CD4-positive, alpha-beta T cell treated with Interleukin-4 for 4 hours (primary cell): ENCODE data around the gene TAF1.
"Not testable (repeated sequence)": the region's sequence is repeated elsewhere in the genome, so short reads cannot be mapped to it uniquely, and the experiment has no call there.

Experiments used
- DNase-seq: peaks from one replicate; pipeline ENCODE4 v3.0.0-alpha.2; 2020

TAF1 gene, protein sequence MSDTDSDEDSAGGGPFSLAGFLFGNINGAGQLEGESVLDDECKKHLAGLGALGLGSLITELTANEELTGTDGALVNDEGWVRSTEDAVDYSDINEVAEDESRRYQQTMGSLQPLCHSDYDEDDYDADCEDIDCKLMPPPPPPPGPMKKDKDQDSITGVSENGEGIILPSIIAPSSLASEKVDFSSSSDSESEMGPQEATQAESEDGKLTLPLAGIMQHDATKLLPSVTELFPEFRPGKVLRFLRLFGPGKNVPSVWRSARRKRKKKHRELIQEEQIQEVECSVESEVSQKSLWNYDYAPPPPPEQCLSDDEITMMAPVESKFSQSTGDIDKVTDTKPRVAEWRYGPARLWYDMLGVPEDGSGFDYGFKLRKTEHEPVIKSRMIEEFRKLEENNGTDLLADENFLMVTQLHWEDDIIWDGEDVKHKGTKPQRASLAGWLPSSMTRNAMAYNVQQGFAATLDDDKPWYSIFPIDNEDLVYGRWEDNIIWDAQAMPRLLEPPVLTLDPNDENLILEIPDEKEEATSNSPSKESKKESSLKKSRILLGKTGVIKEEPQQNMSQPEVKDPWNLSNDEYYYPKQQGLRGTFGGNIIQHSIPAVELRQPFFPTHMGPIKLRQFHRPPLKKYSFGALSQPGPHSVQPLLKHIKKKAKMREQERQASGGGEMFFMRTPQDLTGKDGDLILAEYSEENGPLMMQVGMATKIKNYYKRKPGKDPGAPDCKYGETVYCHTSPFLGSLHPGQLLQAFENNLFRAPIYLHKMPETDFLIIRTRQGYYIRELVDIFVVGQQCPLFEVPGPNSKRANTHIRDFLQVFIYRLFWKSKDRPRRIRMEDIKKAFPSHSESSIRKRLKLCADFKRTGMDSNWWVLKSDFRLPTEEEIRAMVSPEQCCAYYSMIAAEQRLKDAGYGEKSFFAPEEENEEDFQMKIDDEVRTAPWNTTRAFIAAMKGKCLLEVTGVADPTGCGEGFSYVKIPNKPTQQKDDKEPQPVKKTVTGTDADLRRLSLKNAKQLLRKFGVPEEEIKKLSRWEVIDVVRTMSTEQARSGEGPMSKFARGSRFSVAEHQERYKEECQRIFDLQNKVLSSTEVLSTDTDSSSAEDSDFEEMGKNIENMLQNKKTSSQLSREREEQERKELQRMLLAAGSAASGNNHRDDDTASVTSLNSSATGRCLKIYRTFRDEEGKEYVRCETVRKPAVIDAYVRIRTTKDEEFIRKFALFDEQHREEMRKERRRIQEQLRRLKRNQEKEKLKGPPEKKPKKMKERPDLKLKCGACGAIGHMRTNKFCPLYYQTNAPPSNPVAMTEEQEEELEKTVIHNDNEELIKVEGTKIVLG (N-terminal part only)

DNA sequence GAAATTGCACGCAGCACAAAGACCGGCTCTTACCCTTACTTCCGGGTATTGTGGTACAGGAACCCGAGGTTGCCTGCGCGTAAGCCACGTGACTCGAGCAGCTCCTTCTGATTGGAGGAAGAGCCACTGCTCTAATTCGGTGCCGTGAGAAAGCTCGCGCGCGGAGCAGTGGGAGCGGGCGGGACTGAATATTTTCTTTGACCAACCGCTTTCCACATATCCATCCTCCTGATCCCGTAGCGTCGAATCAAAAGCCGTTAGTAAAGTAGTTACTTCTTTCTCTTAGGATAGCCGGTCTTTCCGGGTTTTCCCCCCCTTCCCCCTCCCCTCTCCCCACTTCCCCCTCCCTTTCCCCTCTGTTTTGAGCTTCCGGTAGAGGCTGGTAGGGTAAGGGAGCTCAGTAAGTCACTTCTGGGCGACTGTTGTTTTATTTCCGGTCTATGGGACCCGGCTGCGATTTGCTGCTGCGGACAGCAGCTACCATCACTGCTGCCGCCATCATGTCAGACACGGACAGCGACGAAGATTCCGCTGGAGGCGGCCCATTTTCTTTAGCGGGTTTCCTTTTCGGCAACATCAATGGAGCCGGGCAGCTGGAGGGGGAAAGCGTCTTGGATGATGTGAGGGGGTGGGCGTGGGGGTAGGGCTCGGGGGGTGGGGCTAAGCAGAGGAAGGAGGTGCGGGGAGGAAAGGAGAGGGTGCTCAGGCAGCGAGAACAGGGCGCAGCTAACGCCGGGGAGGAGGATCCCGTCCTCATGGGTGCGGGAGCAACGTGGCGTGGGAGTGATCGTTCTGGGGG, at the start of gene TAF1:
TAF1 (plus strand) TSS at position 483 of the 799 bp plus-strand sequence; CDS start at position 501, 18 bp downstream.
- DNase-seq: peak; percentile 96

DNA sequence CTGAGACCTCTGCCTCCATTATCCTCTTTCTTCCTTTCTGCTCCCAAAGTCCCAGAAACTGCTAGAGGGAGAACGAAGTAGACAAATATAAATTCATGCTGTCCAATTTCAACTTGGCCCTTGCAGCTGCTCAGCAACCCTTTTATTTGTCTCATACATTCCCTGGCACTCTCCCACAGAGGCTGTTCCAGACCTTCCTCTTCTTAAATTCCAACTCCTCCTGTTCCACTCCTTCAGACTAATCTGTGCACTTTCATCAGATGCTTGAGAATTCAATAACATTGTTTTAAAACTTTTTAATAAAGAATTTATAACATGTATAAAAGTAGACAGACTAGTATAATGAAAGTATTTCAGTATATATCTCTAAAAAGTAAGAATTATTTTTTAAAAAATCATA, 49.2 kb upstream of the TAF1 start:
- DNase-seq: not testable (repeated sequence)

DNA sequence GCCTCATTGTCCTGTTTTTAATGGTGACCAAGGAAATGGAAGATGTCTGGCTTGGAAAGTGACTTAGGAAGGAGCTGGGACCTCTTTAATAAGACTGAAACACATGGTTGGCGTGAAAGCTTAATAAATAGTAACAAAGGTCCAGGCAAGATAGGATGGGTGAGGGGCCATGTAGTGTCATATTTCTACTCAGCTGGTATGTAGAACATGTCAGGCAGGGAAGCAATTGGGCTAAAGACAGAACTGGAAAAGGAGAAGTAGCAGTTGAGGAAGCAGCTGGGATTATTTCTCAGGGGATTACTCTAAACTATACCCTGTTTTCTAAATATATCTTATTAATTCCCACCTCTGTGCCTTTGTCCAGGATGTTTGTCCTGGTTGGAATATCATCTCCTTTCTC, 46.0 kb upstream of the TAF1 start:
- DNase-seq: no peak

DNA sequence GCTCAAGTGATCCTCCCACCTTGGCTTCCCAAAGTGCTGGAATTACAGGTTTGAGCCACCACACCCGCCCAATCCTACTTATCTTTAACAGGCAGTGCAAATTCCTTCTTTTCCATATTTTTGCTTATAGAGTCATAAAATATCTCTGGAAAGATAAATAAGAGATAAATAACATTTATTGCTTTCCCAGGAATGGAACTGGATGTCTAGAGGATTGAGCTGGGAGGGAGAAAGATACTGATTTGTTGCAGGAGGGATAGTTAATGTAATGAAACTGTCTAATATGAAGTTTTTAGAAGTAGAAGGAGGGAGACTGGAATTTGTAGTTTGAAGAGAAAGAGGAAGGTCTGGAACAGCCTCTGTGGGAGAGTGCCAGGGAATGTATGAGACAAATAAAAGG, 44.4 kb upstream of the TAF1 start:
- no peak for DNase-seq

DNA sequence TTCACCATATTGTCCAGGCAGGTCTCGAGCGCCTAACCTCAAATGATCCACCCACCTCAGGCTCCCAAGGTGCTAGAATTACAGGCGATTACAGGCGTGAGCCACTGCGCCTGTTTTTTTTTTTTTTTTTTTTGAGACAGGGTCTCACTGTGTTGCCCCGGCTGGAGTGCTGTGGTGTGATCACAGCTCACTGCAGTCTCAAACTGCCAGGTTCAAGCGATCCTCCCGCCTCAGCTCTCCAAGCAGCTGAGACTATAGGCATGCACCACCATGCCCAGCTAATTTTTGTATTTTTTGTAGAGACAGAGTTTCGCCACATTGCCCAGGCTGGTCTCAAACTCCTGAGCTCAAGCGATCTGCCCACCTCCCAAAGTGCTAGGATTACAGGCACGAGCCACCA, 41.7 kb upstream of the TAF1 start:
- not testable (repeated sequence) for DNase-seq

DNA sequence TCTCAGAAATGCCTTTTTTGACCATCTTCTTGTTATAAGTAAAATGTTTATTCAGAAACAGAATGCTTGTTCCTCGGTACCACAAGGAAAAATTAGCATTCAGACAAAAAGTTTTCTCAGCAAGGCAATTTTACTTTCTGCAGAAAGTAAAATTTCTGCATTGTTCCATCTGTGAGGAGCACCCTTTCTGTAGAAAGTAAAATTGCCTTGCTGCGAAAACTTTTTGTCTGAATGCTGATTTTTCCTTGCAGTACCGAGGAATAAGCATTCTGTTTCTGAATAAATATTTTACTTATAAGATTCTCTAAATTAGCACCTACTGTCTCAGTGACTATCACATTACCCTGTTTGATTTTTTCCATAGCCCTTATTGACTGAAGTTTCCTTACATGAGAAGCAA, 39.8 kb upstream of the TAF1 start:
- no peak for DNase-seq

DNA sequence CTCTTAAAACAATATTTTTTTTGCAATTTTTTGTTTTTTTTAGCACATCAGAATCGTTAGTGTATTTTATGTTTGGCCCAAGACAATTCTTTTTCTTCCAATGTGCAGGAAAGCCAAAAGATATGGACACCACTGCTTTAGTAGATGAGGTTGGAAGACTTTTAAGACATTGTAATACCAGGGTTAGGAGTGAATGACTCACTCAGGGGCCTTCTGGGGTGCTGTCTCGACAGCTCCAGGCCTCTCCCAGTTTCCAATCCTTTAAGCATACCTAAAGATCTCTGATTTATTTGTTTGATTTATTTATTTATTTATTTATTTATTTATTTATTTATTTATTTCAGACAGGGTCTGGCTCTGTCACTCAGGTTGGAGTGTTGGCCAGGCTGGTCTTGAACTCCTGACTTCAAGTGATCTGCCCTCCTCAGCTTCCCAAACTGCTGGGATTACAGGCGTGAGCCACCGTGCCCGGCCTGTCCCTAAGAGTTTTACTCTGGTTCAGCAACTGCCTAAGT, 16.9 kb upstream of the TAF1 start:
- DNase-seq: not testable (repeated sequence)

DNA sequence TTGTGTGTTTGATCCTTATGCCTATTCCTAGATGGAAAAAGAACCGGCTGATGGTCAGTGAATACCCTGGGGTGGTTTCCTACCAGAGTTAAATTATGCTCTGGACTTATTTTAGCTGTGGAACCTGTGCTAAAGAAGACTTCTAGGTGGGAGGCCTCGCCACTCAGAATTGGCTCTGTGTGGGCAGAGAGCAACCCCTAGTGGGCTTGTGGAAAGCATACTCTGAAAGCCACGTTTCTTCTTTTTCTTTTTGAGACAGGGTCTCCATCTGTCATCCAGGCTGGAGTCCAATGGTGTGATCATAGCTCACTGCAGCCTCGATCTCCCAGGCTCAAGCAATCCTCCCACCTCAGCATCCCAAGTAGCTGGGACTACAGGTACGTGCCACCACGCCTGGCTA, 16.3 kb upstream of the TAF1 start:
- not testable (repeated sequence) for DNase-seq

DNA sequence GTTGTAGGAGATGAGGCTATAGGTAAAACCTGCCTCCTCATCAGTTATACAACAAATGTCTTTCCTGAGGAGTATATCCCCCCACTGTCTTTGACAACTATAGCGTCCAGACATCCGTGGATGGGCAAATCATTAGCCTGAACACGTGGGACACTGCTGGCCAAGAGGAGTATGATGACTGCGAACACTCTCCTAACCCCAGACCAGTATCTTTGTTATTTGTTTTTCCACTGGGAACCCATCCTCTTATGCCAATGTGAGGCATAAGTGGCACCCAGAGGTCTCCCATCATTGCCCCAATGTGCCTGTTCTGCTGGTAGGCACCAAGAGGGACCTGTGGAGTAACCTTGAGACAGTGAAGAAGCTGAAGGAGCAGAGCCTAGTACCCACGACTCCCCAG, 13.7 kb upstream of the TAF1 start:
- DNase-seq: not testable (repeated sequence)

DNA sequence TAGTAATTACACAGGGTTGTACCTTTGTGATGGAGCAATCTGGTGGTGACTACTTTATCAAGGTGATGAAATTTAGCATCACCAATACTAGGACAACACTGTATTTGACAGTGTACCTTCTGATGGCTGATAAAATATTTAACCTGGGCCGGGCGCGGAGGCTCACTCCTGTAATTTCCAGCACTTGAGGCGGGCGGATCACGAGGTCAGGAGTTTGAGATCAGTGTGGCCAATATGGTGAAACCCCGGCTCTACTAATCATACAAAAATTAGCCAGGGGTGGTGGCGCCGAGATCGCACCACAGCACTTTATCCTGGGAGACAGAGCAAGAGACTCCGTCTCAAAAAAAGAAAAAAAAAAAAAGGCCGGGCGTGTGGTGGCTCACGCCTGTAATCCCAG, 1.9 kb upstream of the TAF1 start:
- no peak for DNase-seq

DNA sequence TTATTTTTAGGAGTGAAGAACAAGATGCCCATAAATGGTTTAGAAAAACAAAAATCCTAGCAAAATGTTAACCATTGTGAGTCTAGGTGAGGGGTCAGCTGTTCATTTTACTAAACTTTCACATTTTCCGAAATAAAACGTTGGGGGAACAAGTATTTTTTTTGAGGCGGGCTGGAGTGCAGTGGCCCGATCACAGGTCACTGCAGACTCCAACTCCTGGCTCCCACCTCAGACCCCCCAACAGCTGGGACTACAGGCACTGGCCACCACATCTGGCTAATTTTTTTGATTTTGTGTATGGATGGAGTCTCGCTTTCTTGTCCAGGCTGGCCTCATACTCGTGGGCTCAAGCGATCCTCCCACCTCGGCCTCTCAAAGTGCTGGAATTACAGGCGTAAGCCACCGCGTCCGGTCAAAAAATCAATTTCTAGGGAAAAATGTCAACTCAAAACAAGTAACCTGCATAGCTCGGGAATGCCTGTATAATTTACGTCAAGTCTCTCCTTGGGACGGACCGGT, 742 bp upstream of the TAF1 start:
- DNase-seq: no peak

DNA sequence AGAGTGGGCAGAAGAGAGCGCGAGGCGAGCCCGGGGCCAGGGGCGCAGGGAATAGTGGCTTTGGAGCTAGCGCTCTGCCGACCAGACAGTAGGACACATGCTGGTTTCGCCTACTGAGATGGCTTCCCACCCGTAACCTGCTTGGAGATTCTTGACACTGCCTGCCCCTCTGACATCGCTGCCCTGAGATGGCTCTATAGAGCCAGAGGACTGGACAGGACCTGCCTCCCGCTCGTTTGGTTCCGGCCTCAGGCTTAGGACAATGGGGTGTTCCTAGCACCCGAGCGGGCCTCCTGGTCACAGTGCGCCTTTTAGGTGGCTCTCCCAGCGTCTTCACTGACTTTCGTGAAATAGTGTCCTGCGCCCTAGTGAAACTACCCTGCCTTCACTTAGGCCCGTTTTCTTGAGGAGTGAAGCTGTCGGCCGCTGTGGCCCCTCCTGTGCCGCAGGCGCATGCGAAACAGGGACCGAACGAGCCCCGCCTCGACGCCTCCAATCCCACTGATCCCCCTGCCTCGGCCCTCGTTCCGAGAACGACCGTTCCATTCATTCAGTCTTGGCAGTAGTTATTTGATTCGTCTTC, 608 bp downstream of the TAF1 start:
- DNase-seq: peak; percentile 22

DNA sequence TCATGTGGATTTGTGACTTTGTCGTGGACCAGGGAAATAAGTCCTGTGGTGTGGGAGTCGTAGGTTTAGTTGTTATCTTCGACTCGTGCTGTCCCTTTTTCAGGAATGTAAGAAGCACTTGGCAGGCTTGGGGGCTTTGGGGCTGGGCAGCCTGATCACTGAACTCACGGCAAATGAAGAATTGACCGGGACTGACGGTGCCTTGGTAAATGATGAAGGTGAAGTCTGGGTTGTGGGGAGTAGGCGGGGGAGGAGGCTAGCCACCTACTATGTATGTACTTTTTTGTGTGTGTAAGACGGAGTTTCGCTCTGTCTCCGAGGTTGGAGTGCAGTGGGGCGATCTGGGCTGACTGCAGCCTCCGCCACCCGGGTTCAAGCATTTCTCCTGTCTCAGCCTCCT, 1.2 kb downstream of the TAF1 start:
- no peak for DNase-seq

DNA sequence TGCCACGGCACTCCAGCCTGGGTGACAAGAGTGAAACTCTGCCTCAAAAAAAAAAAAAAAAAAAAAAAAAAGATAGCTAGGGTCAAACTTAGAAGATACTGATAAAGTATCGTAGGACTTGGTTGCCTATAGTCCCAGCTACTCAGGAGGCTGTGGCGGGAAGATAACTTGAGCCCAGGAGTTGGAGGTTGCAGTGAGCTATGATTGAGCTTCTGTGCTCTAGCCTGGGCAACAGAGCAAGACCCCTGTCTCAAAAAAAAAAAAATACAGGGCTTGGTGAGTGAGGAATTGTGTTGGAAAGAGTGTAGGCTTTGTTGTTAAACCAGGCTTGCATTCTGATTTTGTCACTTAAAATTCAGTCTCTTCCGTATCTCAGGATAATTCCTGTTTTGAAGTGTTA, 6.2 kb downstream of the TAF1 start:
- no peak for DNase-seq

DNA sequence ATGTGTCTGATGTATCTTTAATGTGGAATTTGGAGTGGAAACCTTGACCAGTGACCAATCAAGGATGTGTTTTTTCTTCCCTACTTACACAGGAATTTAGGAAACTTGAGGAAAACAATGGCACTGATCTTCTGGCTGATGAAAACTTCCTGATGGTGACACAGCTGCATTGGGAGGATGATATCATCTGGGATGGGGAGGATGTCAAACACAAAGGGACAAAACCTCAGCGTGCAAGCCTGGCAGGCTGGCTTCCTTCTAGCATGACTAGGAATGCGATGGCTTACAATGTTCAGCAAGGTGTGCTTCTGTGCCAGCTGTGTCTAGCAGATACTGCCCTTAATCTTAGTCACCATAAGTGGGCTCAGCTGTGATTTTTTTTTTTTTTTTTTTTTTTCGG, 12.6 kb downstream of the TAF1 start:
- DNase-seq: no peak

DNA sequence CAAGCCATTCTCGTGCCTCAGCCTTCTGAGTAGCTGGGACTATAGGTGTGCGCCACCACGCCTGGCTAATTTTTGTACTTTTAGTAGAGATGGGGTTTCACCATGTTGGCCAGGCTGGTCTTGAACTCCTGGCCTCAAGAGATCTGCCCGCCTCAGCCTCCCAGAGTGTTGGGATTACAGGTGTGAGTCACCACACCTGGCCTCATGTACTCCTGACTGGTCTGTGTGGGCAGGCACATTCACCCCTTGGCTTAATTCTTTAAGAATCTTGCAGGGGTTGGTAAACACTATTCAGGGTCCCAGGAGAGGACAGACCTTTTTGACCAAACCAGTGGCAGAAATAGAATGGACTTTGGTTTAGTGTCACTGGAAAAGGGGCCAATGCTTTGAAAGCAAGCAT, 25.6 kb downstream of the TAF1 start:
- not testable (repeated sequence) for DNase-seq

DNA sequence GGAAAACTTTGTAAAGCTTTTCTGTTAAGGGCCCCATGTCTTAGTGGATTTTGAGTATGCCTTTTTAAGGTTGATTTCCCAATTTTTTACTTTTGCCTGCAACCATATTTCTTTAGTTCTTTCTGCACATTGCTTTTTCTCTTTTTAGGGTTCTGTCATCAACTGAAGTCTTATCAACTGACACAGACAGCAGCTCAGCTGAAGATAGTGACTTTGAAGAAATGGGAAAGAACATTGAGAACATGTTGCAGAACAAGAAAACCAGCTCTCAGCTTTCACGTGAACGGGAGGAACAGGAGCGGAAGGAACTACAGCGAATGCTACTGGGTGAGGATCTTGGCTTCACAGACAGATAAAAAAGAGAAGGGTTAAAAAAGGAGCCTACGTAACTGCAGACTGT, 27.8 kb downstream of the TAF1 start:
- no peak for DNase-seq

DNA sequence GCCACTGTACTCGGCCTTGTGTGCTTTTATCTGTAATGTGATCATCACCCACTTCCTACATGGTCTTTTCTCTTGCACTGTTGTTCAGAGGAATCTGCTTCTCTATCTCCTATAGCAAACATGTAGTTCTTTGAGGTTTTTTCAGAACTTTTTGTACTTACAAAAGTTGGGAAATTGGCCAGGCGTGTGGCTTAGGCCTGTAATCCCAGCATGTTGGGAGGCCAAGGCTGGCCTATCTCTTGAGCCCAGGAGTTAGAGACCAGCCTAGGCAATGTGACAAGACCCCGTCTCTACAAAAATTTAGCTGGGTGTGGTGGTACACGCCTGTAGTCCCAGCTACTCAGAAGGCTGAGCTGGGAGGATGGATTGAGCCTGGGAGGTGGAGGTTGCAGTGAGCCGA, 30.4 kb downstream of the TAF1 start:
- no peak for DNase-seq

DNA sequence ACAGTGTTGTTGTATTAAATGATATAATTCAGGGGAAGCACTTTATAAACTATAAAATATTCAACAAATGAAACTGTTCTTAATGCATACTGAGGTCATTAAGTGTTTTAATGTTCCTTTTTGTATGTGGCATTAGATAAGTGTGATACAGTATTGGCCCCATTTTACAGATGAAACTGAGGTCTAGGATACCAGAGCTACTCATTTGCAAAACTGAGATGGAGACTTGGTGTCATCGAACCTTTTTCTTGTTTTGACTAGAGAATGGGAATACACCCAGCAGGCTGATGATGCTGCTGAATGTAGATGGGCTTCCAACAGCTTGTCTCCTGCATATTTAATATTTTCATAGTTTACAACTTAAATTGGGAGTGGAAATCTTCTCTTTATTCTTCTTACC, 34.6 kb downstream of the TAF1 start:
- DNase-seq: no peak

DNA sequence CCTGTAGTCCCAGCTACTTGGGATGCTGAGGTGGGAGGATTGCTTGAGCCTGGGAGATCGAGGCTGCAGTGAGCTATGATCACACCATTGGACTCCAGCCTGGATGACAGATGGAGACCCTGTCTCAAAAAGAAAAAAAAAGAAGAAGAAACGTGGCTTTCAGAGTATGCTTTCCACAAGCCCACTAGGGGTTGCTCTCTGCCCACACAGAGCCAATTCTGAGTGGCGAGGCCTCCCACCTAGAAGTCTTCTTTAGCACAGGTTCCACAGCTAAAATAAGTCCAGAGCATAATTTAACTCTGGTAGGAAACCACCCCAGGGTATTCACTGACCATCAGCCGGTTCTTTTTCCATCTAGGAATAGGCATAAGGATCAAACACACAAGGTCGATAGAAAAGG, 50.1 kb downstream of the TAF1 start:
- DNase-seq: not testable (repeated sequence)

DNA sequence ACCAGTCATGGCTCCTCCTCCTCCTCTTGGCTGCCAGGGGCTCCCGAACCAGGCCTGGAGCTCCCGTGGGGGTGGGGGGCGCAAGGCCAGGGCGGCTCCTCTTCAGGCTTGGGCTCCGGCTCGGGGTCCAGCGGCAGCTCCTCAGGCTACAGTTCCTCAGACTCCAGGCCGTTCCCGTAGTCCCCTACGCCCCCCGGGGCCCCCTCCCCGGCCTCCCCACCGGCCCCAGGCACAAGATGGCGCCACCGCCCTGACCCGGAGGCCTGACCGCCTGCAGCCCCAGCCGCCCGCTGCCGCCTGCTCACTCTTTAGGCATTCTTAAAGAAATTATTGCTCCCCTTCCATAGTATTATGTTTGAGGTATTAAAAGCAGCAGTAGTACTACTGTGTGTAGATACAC, 54.5 kb downstream of the TAF1 start:
- DNase-seq: no peak
